Uterus (tissue), 4 donors: ENCODE results near the gene KRT37. TPM values are rescaled to one million over a fixed set of nuclear protein-coding genes. Genes with fewer than 3 reads are reported as not detected.
"Not testable (repeated sequence)": the region's sequence is repeated elsewhere in the genome, so short reads cannot be mapped to it uniquely, and the experiment has no call there.

Experiments
- DNase-seq, 2 donors: peaks; one replicate each; pipeline ENCODE4 v3.0.0-alpha.2; 2019 to 2020
- H3K27ac ChIP-seq, 2 donors: fragments of 200-600 bp; sonication (generic); 1 replicate in 1 of 2; 2 replicates in 1 of 2; pipeline ENCODE4 v1.5.1; 2016 to 2018
- H3K27me3 ChIP-seq, 2 donors: fragments of 200-600 bp; sonication (generic); one replicate each; pipeline ENCODE4 v1.5.1; 2018 to 2019; ENCODE audit warnings: control low read depth in 1 of 2
- H3K36me3 ChIP-seq, 2 donors: fragments of 200-600 bp; sonication (generic); one replicate each; pipeline ENCODE4 v1.5.1; 2019; ENCODE audit warnings: control low read depth in 1 of 2
- H3K4me1 ChIP-seq, 2 donors: fragments of 200-600 bp; sonication (generic); one replicate each; pipeline ENCODE4 v1.5.1; 2018 to 2019; ENCODE audit warnings: control low read depth in 1 of 2
- H3K4me3 ChIP-seq, 2 donors: fragments of 200-600 bp; sonication (generic); 1 replicate in 1 of 2; 2 replicates in 1 of 2; pipeline ENCODE4 v1.5.1; 2018 to 2019; ENCODE audit warnings: mild to moderate bottlenecking in 1 of 2
- H3K9me3 ChIP-seq, 2 donors: fragments of 200-600 bp; sonication (generic); one replicate each; pipeline ENCODE4 v1.5.1; 2019; ENCODE audit warnings: control low read depth in 1 of 2
- CTCF ChIP-seq, 4 experiments: fragments of 200-600 bp in 2 of 4; fragments of 450-650 bp in 2 of 4; sonication (generic) in 2 of 4; IDR thresholded peaks; one replicate each; pipeline ENCODE4 v1.5.1; 2016 to 2019; ENCODE audit warnings: antibody characterized with exemption in 4 of 4, mild to moderate bottlenecking in 2 of 4, moderate library complexity in 1 of 4
- POLR2A ChIP-seq, 2 donors: fragments of 450-650 bp; IDR thresholded peaks; one replicate each; pipeline ENCODE4 v1.6.1; 2016; ENCODE audit warnings: antibody characterized with exemption in 2 of 2, mild to moderate bottlenecking in 1 of 2, moderate library complexity in 1 of 2
- intact Hi-C: fragments of 100-400 bp; cut with DNase I; formaldehyde crosslinking; loops from one replicate; pipeline ENCODE4 v1.15.1; 2023; ENCODE audit warnings: low total_unique reads
- total RNA-seq, 4 donors: library from RNA; depleted of rRNA in 3 of 4; stranded (reverse); fragments of >200 nt in 3 of 4; gene quantifications; one replicate each; pipeline versions ENCODE4 v1.1.0 to v1.2.4, GENCODE V29; 2014 to 2023
- donor health status: DM: yes; HTN: yes; CAD: no.

The KRT37 gene
- total RNA-seq, 4 donors from 2014 or later = not detected

DNA sequence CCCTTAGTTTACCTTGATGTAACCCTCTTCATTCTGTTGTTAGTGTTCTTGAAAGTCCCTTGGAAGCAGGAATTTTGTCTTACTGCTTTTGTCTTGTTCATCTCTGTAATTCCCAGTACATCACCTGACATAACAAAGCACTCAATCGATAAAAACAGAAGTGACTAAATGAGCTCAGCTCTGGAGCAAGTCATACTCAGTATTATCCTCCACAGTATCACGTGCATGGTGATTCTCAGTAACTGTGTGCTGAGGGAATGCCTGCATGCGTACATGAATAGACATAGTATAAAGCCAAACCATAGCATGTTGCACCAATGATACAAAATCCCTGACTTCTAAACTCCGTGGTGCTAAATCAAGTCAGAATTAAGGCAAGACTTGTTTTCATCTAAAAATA is 9.2 kb upstream of the KRT37 start:
- no peak for DNase-seq
- TF ChIP-seq POLR2A (IDR thresholded peaks at IDR 0.05) (no peak), CTCF (IDR thresholded peaks at IDR 0.05) (no peak)
- H3K27me3 ChIP-seq = no peaks in the 10 kb centered on the region
- no peaks in the 10 kb centered on the region for H3K36me3 ChIP-seq
- H3K4me3 ChIP-seq = no peak overlapping the region
- no peaks in the 10 kb centered on the region for H3K4me1 ChIP-seq
- H3K9me3 ChIP-seq = no peaks in the 10 kb centered on the region
- H3K27ac ChIP-seq = no peak overlapping the region
- intact Hi-C loops = no loop called here

- H3K9me3 ChIP-seq, H3K27ac ChIP-seq, H3K4me1 ChIP-seq, intact Hi-C loops, H3K4me3 ChIP-seq, H3K36me3 ChIP-seq, DNase-seq, H3K27me3 ChIP-seq: not testable (repeated sequence)
Measured at GRCh38 chr17:41430376-41430775, 6.0 kb upstream of the KRT37 start.

GRCh38 chr17:41429667-41430066 is 5.3 kb upstream of the KRT37 start:
- no peaks in the 10 kb centered on the region for H3K36me3 ChIP-seq
- H3K27me3 ChIP-seq = no peaks in the 10 kb centered on the region
- H3K27ac ChIP-seq = no peak overlapping the region
- TF ChIP-seq CTCF (IDR thresholded peaks at IDR 0.05) (no peak), POLR2A (IDR thresholded peaks at IDR 0.05) (no peak)
- intact Hi-C loops = no loop called here
- no peak for DNase-seq
- H3K9me3 ChIP-seq = no peaks in the 10 kb centered on the region
- no peaks in the 10 kb centered on the region for H3K4me1 ChIP-seq
- H3K4me3 ChIP-seq = no peak overlapping the region

GRCh38 chr17:41428591-41429291 is 4.4 kb upstream of the KRT37 start:
- DNase-seq = no peak
- Histone ChIP-seq H3K4me1 (no peaks in the 10 kb centered on the region), H3K36me3 (no peaks in the 10 kb centered on the region), H3K9me3 (no peaks in the 10 kb centered on the region), H3K27ac (no peak overlapping the region), H3K27me3 (no peaks in the 10 kb centered on the region), H3K4me3 (no peak overlapping the region)
- TF ChIP-seq CTCF (IDR thresholded peaks at IDR 0.05) (no peak), POLR2A (IDR thresholded peaks at IDR 0.05) (no peak)
- intact Hi-C loops = no loop called here

GRCh38 chr17:41422586-41422985 is 1.8 kb downstream of the KRT37 start:
- H3K9me3 ChIP-seq, intact Hi-C loops, DNase-seq, H3K27me3 ChIP-seq, H3K36me3 ChIP-seq, H3K4me3 ChIP-seq, H3K4me1 ChIP-seq, H3K27ac ChIP-seq: not testable (repeated sequence)

GRCh38 chr17:41421617-41422016 is 2.8 kb downstream of the KRT37 start:
- TF ChIP-seq POLR2A (IDR thresholded peaks at IDR 0.05) = no peak
- no peak for TF ChIP-seq CTCF (IDR thresholded peaks at IDR 0.05)
- peak overlapping the region; percentile 13 to 49 for H3K27ac ChIP-seq
- peaks cover 5 to 12% of the 10 kb centered on the region in 2 donors for H3K4me1 ChIP-seq
- H3K27me3 ChIP-seq = no peaks in the 10 kb centered on the region
- intact Hi-C loops = no loop called here
- H3K36me3 ChIP-seq = no peaks in the 10 kb centered on the region
- H3K9me3 ChIP-seq = no peaks in the 10 kb centered on the region
- DNase-seq = peak in 1 of 2 donors; percentile 69
- no peak overlapping the region for H3K4me3 ChIP-seq
